OCI-LY7 (cell line): ENCODE measurements around the gene BBOX1. TPM values are rescaled to one million over a fixed set of nuclear protein-coding genes. Genes with fewer than 3 reads are reported as not detected.

Experiments used
- BruUV-seq: library from RNA; stranded (reverse); fragments of 400-500 nt; replicated peaks from 2 replicates; lab custom pipeline; 2021; lab: Mats Ljungman, UMichigan
- CTCF ChIA-PET: fragments of 300-600 bp; sonication (Branson Sonifier 250); formaldehyde crosslinking; loops from one replicate; lab custom pipeline; 2022; ENCODE audit warnings: antibody characterized with exemption; ENCODE audit not compliant: unreplicated experiment; lab: Charles Lee
- POLR2A ChIA-PET: fragments of 300-600 bp; sonication (Branson Sonifier 250); formaldehyde crosslinking; loops from one replicate; lab custom pipeline; 2022; ENCODE audit warnings: antibody characterized with exemption; lab: Charles Lee
- DNase-seq: peaks from one replicate; pipeline ENCODE4 v3.0.0-alpha.2; 2015; ENCODE audit warnings: low spot score
- H2AFZ ChIP-seq: fragments of 200-600 bp; sonication (generic), shearing (Covaris generic); 2 replicates; pipeline ENCODE4 v1.6.1; 2014; ENCODE audit warnings: mild to moderate bottlenecking, antibody characterized with exemption, low read length, moderate library complexity
- H3K27ac ChIP-seq: fragments of 200-600 bp; sonication (generic); 2 replicates; pipeline ENCODE4 v1.5.1; 2014; ENCODE audit warnings: mixed run types, low read depth, mild to moderate bottlenecking, moderate library complexity, low read length, inconsistent platforms; ENCODE audit not compliant: poor library complexity, severe bottlenecking
- H3K36me3 ChIP-seq: fragments of 200-600 bp; sonication (generic); 2 replicates; pipeline ENCODE4 v1.6.1; 2014; ENCODE audit warnings: mild to moderate bottlenecking, antibody characterized with exemption, low read length, moderate library complexity, mixed read lengths; ENCODE audit not compliant: insufficient read depth
- H3K4me1 ChIP-seq: fragments of 200-600 bp; sonication (generic); 2 replicates; pipeline ENCODE4 v1.5.1; 2014; ENCODE audit warnings: mild to moderate bottlenecking, low read length; ENCODE audit not compliant: insufficient read depth, poor library complexity, severe bottlenecking
- H3K4me2 ChIP-seq: fragments of 200-600 bp; sonication (generic); 2 replicates; pipeline ENCODE4 v1.6.1; 2014; ENCODE audit warnings: mild to moderate bottlenecking, low read length
- H3K4me3 ChIP-seq: fragments of 200-600 bp; sonication (generic); 2 replicates; pipeline ENCODE4 v1.5.1; 2014; ENCODE audit warnings: mild to moderate bottlenecking, low read depth, low read length; ENCODE audit not compliant: poor library complexity, severe bottlenecking
- H3K79me2 ChIP-seq: fragments of 200-600 bp; sonication (generic); 2 replicates; pipeline ENCODE4 v1.6.1; 2016; ENCODE audit warnings: low read depth, mild to moderate bottlenecking, low read length, moderate library complexity, mixed read lengths; ENCODE audit not compliant: insufficient read depth
- H3K9me2 ChIP-seq: fragments of 200-600 bp; sonication (generic); 2 replicates; pipeline ENCODE4 v1.6.1; 2016; ENCODE audit warnings: mild to moderate bottlenecking, low read length, mixed read lengths; ENCODE audit not compliant: insufficient read depth
- H3K9me3 ChIP-seq: fragments of 200-600 bp; sonication (generic); 2 replicates; pipeline ENCODE4 v1.6.1; 2014; ENCODE audit warnings: mild to moderate bottlenecking, mixed run types, low read length, mixed read lengths
- H4K20me1 ChIP-seq: fragments of 200-600 bp; sonication (generic); 2 replicates; pipeline ENCODE4 v1.6.1; 2014; ENCODE audit warnings: mild to moderate bottlenecking, antibody characterized with exemption, low read length, moderate library complexity, mixed read lengths; ENCODE audit not compliant: insufficient read depth
- EZH2phosphoT487 ChIP-seq: fragments of 200-600 bp; sonication (generic); IDR thresholded peaks from 2 replicates; pipeline ENCODE4 v1.6.1; 2018; ENCODE audit warnings: low read depth, borderline replicate concordance, mild to moderate bottlenecking, mixed run types, antibody characterized with exemption, low read length, moderate library complexity, mixed read lengths
- intact Hi-C: fragments of 100-400 bp; cut with micrococcal nuclease; formaldehyde crosslinking; loops from one replicate; pipeline ENCODE4 v1.10.0; 2022; ENCODE audit not compliant: unreplicated experiment
- total RNA-seq, 2 experiments: library from RNA; depleted of rRNA in 1 of 2; stranded (reverse); fragments of >200 nt in 1 of 2; shearing (Covaris generic) in 1 of 2; gene quantifications; 2 replicates each; pipeline ENCODE4 v1.2.3, GENCODE V29; 2014 to 2022
- TF ChIP-seq, protein P1 (sequence below): fragments of 200-600 bp; sonication (generic); conservative IDR thresholded peaks from 2 replicates; pipeline ENCODE4 v1.5.1; 2014; ENCODE audit warnings: mild to moderate bottlenecking, antibody characterized with exemption, low read length, moderate library complexity, mixed read lengths

The BBOX1 gene
- total RNA-seq, 2 experiments from 2014 or later, result not detected

DNA sequence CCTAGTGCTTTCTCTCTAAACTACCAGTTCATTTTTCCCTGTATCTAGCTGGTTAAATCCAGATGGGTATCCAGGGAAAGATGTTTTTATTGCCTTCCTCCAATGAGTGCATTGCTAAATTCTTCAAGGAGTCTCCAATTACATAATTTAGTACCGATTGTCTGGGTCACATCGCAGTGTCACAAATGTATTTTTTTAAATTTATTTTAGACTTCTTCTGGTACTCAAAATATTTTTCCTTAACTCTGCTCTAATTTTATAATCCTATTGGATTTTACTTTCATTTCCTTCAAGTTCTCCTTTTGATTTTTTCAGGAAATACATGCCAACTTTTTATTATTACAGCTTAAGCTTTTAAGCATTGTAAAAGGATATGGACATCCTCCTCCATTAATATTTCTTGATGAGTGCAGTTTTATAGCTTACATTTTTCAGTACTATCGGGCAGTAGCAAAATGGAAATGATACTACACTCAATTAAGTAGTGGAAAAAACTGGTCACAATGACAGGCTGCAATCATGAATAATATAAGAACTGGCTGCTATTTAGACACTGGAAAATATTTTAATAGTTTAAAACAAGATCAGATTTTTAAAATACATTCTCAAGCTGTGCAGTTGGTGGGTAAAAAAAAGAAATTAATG lies 20.3 kb downstream of the BBOX1 start:
- POLR2A ChIA-PET, result interaction anchor here (0.6 kb wide), 1 partner anchor 24 kb away, joined by 3 read pairs; no protein-coding TSS in a partner anchor
- Histone ChIP-seq H3K9me2 (no peaks in the 10 kb centered on the region), H3K27ac (no peak overlapping the region), H3K79me2 (no peaks in the 10 kb centered on the region), H3K4me2 (no peak overlapping the region), H3K4me3 (no peak overlapping the region), H4K20me1 (no peaks in the 10 kb centered on the region), H3K36me3 (no peaks in the 10 kb centered on the region), H3K4me1 (peaks cover 11% of the 10 kb centered on the region), H2AFZ (no peak overlapping the region), H3K9me3 (no peaks in the 10 kb centered on the region)
- CTCF ChIA-PET, result no interaction called here
- DNase-seq, result no peak
- BruUV-seq, result no TSS peak
- TF ChIP-seq EZH2phosphoT487, result no peak
- TF ChIP-seq, protein P1, sequence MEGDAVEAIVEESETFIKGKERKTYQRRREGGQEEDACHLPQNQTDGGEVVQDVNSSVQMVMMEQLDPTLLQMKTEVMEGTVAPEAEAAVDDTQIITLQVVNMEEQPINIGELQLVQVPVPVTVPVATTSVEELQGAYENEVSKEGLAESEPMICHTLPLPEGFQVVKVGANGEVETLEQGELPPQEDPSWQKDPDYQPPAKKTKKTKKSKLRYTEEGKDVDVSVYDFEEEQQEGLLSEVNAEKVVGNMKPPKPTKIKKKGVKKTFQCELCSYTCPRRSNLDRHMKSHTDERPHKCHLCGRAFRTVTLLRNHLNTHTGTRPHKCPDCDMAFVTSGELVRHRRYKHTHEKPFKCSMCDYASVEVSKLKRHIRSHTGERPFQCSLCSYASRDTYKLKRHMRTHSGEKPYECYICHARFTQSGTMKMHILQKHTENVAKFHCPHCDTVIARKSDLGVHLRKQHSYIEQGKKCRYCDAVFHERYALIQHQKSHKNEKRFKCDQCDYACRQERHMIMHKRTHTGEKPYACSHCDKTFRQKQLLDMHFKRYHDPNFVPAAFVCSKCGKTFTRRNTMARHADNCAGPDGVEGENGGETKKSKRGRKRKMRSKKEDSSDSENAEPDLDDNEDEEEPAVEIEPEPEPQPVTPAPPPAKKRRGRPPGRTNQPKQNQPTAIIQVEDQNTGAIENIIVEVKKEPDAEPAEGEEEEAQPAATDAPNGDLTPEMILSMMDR, result no peak
- intact Hi-C loops, result no loop called here

DNA sequence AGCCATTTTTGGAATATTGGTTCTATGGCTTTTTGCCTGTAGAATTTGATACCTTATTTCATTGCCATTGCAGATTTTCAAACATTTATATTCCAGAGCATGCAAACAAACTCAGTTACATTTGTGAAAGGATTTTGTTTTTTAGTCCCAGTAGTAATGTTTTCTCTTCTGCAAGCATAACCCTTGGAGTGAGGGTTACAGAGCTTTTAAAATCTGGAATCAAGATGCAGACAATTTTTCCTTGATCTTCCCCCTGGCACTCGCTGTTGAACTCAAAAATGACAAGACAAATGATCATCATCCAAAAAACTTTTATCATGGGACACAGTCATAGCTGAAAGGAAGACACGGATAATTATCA lies 20.8 kb downstream of the BBOX1 start:
- H3K36me3 ChIP-seq, result no peaks in the 10 kb centered on the region
- H3K9me2 ChIP-seq, result no peaks in the 10 kb centered on the region
- H3K27ac ChIP-seq, result no peak overlapping the region
- H3K4me2 ChIP-seq, result no peak overlapping the region
- no peaks in the 10 kb centered on the region for H4K20me1 ChIP-seq
- no peak for TF ChIP-seq EZH2phosphoT487
- TF ChIP-seq, protein P1, result no peak
- H3K4me1 ChIP-seq, result peaks cover 11% of the 10 kb centered on the region
- no peak for DNase-seq
- H3K79me2 ChIP-seq, result no peaks in the 10 kb centered on the region
- POLR2A ChIA-PET, result interaction anchor here (0.6 kb wide), 1 partner anchor 24 kb away, joined by 3 read pairs; no protein-coding TSS in a partner anchor
- H3K9me3 ChIP-seq, result no peaks in the 10 kb centered on the region
- no TSS peak for BruUV-seq
- intact Hi-C loops, result no loop called here
- CTCF ChIA-PET, result no interaction called here
- no peak overlapping the region for H2AFZ ChIP-seq
- H3K4me3 ChIP-seq, result no peak overlapping the region

DNA sequence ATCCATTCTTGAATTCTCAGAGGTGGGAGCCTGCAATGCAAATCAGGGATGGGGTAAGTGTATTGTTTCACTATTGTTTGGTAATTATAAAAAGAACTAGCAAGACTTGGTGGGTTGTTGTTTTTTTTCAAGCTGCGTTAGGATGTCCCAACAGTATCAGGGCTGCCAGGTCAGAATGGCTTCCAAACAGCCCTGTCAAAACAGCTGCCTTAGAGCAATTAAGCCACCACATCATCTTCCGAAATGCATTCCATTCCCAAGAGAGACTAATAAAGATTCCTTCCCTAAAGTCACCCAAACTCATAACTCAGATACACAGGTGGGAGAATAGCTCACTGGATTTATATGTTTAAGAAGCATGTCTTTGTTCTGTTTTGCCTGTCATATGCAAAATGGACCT lies 23.5 kb downstream of the BBOX1 start:
- Histone ChIP-seq H3K9me2 (no peaks in the 10 kb centered on the region), H3K9me3 (no peaks in the 10 kb centered on the region), H3K4me2 (peak overlapping the region; percentile 39), H2AFZ (peak overlapping the region; percentile 75; the same call in 1 of the 2 replicates), H3K4me3 (no peak overlapping the region), H3K27ac (no peak overlapping the region), H4K20me1 (no peaks in the 10 kb centered on the region), H3K4me1 (peaks cover 11% of the 10 kb centered on the region), H3K36me3 (no peaks in the 10 kb centered on the region), H3K79me2 (no peaks in the 10 kb centered on the region)
- intact Hi-C loops, result no loop called here
- TF ChIP-seq, protein P1, result no peak
- TF ChIP-seq EZH2phosphoT487, result no peak
- DNase-seq, result no peak
- no TSS peak for BruUV-seq
- CTCF ChIA-PET, result no interaction called here
- POLR2A ChIA-PET, result interaction anchor here (1.0 to 1.4 kb wide), 2 partner anchors 16 to 22 kb away, joined by 3 to 5 read pairs; no protein-coding TSS in a partner anchor
